A673 (cell line): ENCODE measurements around the gene ACOXL. TPM values are rescaled to one million over a fixed set of nuclear protein-coding genes. Genes with fewer than 3 reads are reported as not detected.

Experiments
- BruUV-seq: library from RNA; stranded (reverse); fragments of 400-500 nt; replicated peaks from 2 replicates; lab custom pipeline; 2021; lab: Mats Ljungman, UMichigan
- CTCF ChIA-PET: fragments of 300-600 bp; sonication (Branson Sonifier 250); formaldehyde crosslinking; loops from one replicate; lab custom pipeline; 2022; ENCODE audit warnings: antibody characterized with exemption; lab: Charles Lee
- POLR2A ChIA-PET: fragments of 300-600 bp; sonication (Branson Sonifier 250); formaldehyde crosslinking; loops from one replicate; lab custom pipeline; 2022; ENCODE audit warnings: antibody characterized with exemption; ENCODE audit not compliant: low non-redundant PET; lab: Charles Lee
- DNase-seq: peaks from one replicate; pipeline ENCODE4 v3.0.0-alpha.2; 2015; ENCODE audit warnings: low spot score
- H3K27ac ChIP-seq: fragments of 200-600 bp; sonication (generic); 2 replicates; pipeline ENCODE4 v1.5.1; 2016; ENCODE audit warnings: mixed run types, low read depth, mild to moderate bottlenecking, mixed read lengths, antibody characterized with exemption, low read length; ENCODE audit not compliant: poor library complexity, severe bottlenecking
- H3K27me3 ChIP-seq: fragments of 200-600 bp; sonication (generic); replicated peaks from 2 replicates; pipeline ENCODE4 v1.6.1; 2017; ENCODE audit warnings: mixed run types, low read depth, mild to moderate bottlenecking, mixed read lengths, antibody characterized with exemption, low read length; ENCODE audit not compliant: insufficient read depth, poor library complexity
- H3K36me3 ChIP-seq: fragments of 200-600 bp; sonication (generic); 2 replicates; pipeline ENCODE4 v1.6.1; 2016; ENCODE audit warnings: mixed run types, mild to moderate bottlenecking, mixed read lengths, antibody characterized with exemption, low read length; ENCODE audit not compliant: insufficient read depth, poor library complexity, severe bottlenecking
- H3K4me1 ChIP-seq: fragments of 200-600 bp; sonication (generic); 2 replicates; pipeline ENCODE4 v1.6.1; 2017; ENCODE audit warnings: mixed run types, mild to moderate bottlenecking, mixed read lengths, antibody characterized with exemption, low read length; ENCODE audit not compliant: insufficient read depth, poor library complexity, severe bottlenecking
- H3K4me3 ChIP-seq: fragments of 200-600 bp; sonication (generic); 2 replicates; pipeline ENCODE4 v1.5.1; 2016; ENCODE audit warnings: low read depth, mixed run types, mild to moderate bottlenecking, mixed read lengths, low read length; ENCODE audit not compliant: poor library complexity, severe bottlenecking
- H3K9me3 ChIP-seq: fragments of 200-600 bp; sonication (generic); 2 replicates; pipeline ENCODE4 v1.6.1; 2016; ENCODE audit warnings: mixed run types, low read depth, mild to moderate bottlenecking, mixed read lengths, antibody characterized with exemption, low read length; ENCODE audit not compliant: poor library complexity, severe bottlenecking
- EZH2 ChIP-seq: fragments of 200-600 bp; sonication (generic); IDR thresholded peaks from 2 replicates; pipeline ENCODE4 v1.6.1; 2017; ENCODE audit warnings: borderline replicate concordance, low read depth, mild to moderate bottlenecking, mixed read lengths, antibody characterized with exemption, low read length; ENCODE audit not compliant: poor library complexity, severe bottlenecking
- intact Hi-C: fragments of 100-400 bp; cut with micrococcal nuclease; formaldehyde crosslinking; loops from one replicate; pipeline ENCODE4 v1.10.0; 2022; ENCODE audit not compliant: unreplicated experiment
- total RNA-seq: library from RNA; stranded (reverse); gene quantifications from 2 replicates; pipeline ENCODE4 v1.2.3, GENCODE V29; 2021
- TF ChIP-seq, protein P1 (sequence below): fragments of 300-800, 200-600 bp; sonication (generic); conservative IDR thresholded peaks from 2 replicates; pipeline ENCODE4 v1.5.1; 2017; ENCODE audit warnings: low read depth, mild to moderate bottlenecking, antibody characterized with exemption, low read length, moderate library complexity, mixed read lengths

ACOXL gene
- total RNA-seq, 1 experiment from 2014 or later: not detected

- POLR2A ChIA-PET: no interaction called here
- intact Hi-C loops: no loop called here
- no peak overlapping the region for H3K4me3 ChIP-seq
- H3K9me3 ChIP-seq: no peaks in the 10 kb centered on the region
- BruUV-seq: no TSS peak
- H3K36me3 ChIP-seq: no peaks in the 10 kb centered on the region
- no peak overlapping the region for H3K27ac ChIP-seq
- CTCF ChIA-PET: no interaction called here
- peaks cover 2% of the 10 kb centered on the region for H3K4me1 ChIP-seq
- no peak for TF ChIP-seq EZH2
- TF ChIP-seq, protein P1, sequence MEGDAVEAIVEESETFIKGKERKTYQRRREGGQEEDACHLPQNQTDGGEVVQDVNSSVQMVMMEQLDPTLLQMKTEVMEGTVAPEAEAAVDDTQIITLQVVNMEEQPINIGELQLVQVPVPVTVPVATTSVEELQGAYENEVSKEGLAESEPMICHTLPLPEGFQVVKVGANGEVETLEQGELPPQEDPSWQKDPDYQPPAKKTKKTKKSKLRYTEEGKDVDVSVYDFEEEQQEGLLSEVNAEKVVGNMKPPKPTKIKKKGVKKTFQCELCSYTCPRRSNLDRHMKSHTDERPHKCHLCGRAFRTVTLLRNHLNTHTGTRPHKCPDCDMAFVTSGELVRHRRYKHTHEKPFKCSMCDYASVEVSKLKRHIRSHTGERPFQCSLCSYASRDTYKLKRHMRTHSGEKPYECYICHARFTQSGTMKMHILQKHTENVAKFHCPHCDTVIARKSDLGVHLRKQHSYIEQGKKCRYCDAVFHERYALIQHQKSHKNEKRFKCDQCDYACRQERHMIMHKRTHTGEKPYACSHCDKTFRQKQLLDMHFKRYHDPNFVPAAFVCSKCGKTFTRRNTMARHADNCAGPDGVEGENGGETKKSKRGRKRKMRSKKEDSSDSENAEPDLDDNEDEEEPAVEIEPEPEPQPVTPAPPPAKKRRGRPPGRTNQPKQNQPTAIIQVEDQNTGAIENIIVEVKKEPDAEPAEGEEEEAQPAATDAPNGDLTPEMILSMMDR: no peak
- H3K27me3 ChIP-seq: peaks cover 22% of the 10 kb centered on the region
- no peak for DNase-seq
Measured at GRCh38 chr2:110708455-110708854, 23.9 kb upstream of the ACOXL start.

DNA sequence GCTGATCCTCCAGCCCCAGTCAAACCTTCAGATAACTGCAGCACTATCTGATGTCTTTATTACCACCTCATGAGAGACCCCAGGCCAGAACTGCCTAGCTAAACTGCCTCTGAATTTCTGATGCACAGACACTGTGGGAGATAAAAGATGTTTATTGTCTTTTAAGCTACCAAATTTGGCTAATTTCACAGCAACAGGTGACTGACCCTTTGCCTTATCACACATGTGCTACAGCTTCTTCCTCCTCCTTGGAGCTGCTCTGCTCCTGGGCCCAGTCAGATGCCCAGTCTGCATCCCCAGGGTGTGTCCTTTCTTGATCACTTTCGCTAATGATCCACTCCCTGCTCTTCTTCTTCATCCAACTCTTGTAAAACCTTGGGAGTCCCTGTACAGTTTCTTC is 19.6 kb upstream of the ACOXL start:
- Histone ChIP-seq H3K4me1 (no peaks in the 10 kb centered on the region), H3K27me3 (peaks cover 32% of the 10 kb centered on the region), H3K36me3 (no peaks in the 10 kb centered on the region), H3K4me3 (no peak overlapping the region), H3K9me3 (no peaks in the 10 kb centered on the region), H3K27ac (no peak overlapping the region)
- DNase-seq: no peak
- ChIA-PET POLR2A (no interaction called here), CTCF (no interaction called here)
- intact Hi-C loops: no loop called here
- BruUV-seq: no TSS peak
- TF ChIP-seq, protein P1: no peak
- TF ChIP-seq EZH2: no peak

GRCh38 chr2:110713513-110714362 is 18.6 kb upstream of the ACOXL start:
- peaks cover 31% of the 10 kb centered on the region for H3K27me3 ChIP-seq
- H3K27ac ChIP-seq: no peak overlapping the region
- ChIA-PET CTCF (no interaction called here), POLR2A (no interaction called here)
- no peaks in the 10 kb centered on the region for H3K9me3 ChIP-seq
- no peak for DNase-seq
- no peak overlapping the region for H3K4me3 ChIP-seq
- intact Hi-C loops: no loop called here
- TF ChIP-seq, protein P1: no peak
- no peak for TF ChIP-seq EZH2
- no TSS peak for BruUV-seq
- no peaks in the 10 kb centered on the region for H3K4me1 ChIP-seq
- H3K36me3 ChIP-seq: no peaks in the 10 kb centered on the region
